Peyer's patch (tissue), 4 donors: Measurements from ENCODE around the gene ZNF621. TPM values are rescaled to one million over a fixed set of nuclear protein-coding genes. Genes with fewer than 3 reads are reported as not detected.

Experiments
- DNase-seq, 3 donors: peaks; one replicate each; pipeline ENCODE4 v3.0.0-alpha.2; 2017 to 2019
- H3K27ac ChIP-seq, 4 donors: fragments of 200-600 bp; sonication (generic); one replicate each; pipeline ENCODE4 v1.5.1; 2016 to 2019
- H3K27me3 ChIP-seq, 2 donors: fragments of 200-600 bp; sonication (generic); one replicate each; pipeline ENCODE4 v1.5.1; 2019
- H3K36me3 ChIP-seq, 3 donors: fragments of 200-600 bp; sonication (generic); one replicate each; pipeline ENCODE4 v1.5.1; 2016 to 2019
- H3K4me1 ChIP-seq, 4 donors: fragments of 200-600 bp; sonication (generic); one replicate each; pipeline ENCODE4 v1.5.1; 2016 to 2019
- H3K4me3 ChIP-seq, 4 donors: fragments of 200-600 bp; sonication (generic); 1 replicate in 3 of 4; 2 replicates in 1 of 4; pipeline ENCODE4 v1.5.1; 2016 to 2019; ENCODE audit warnings: mild to moderate bottlenecking in 1 of 4
- H3K9me3 ChIP-seq, 4 donors: fragments of 200-600 bp; sonication (generic); one replicate each; pipeline ENCODE4 v1.5.1; 2016 to 2019; ENCODE audit warnings: mild to moderate bottlenecking in 1 of 4
- POLR2A ChIP-seq, 2 donors: fragments of 450-650 bp; IDR thresholded peaks; one replicate each; pipeline ENCODE4 v1.5.1; 2017; ENCODE audit warnings: antibody characterized with exemption in 2 of 2, mild to moderate bottlenecking in 2 of 2, moderate library complexity in 2 of 2
- total RNA-seq, 4 donors: library from RNA; depleted of rRNA; stranded (reverse); fragments of >200 nt; gene quantifications; one replicate each; pipeline ENCODE4 v1.1.0, GENCODE V29; 2016
- TF ChIP-seq, protein P1 (sequence below), 6 experiments: fragments of 450-650 bp in 4 of 6; fragments of 200-600 bp in 2 of 6; sonication (generic) in 1 of 6; IDR thresholded peaks; one replicate each; pipeline ENCODE4 v1.5.1; 2017 to 2019; ENCODE audit warnings: antibody characterized with exemption in 6 of 6, mild to moderate bottlenecking in 3 of 6, moderate library complexity in 1 of 6

The ZNF621 gene
- total RNA-seq, 4 donors from 2014 or later: 13.3 to 50.3 (median 30.3) TPM

DNA sequence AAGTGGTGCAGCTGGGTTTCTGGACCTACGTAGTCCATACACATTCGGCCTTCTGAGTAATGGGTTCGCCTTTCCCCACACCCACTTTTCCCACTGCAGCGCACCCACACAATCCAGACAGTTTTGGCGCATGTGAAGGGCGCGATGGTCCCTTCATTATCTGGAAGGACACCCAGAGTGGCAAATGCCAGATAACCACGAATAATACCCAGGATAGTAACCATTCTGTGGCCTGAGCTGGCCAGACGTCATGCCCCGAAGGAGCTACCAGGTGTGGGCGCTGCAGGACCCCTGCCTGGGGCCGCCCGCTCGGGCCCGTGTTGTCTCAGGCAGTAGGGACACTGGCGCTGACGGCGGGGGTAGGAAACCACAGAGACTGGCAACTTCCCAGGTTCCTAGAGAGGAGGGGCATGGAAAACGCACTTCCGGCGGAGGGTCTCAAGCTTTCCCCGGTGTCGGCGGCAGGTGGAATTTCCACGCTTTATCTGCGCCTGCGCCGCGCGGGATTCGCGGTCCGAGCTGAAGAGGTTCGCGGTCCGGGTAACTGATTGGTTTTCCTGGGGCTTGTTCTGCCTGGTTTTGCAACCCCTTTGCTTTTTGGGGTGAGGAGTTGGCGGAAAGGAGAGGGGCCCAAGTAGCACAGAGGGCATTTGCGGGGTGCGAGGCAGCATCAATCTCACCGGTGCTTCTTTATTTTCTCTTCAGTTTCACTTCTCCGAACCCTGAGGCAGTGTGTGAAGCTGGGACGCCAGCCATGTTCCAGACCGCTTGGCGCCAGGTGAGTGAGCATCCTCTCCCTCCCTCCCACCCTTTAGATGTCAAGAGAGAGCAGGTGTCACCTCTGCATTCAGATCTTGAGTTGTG, 18.9 kb upstream of the ZNF621 start, which contains the start of gene ZNF620:
TSS of gene ZNF620 (plus strand) at position 441 of the 864 bp plus-strand sequence. CDS start at position 755, 314 bp downstream.
- Histone ChIP-seq H3K27ac (peak within 1 kb of the TSS; percentile 30 to 72 (median 62)), H3K27me3 (no peaks in the 10 kb centered on the region), H3K36me3 (peaks cover 0 to 3% (median 0%) of the 10 kb centered on the region in 3 donors), H3K4me3 (peak within 1 kb of the TSS; percentile 53 to 72 (median 59)), H3K4me1 (peaks cover 0 to 15% (median 0%) of the 10 kb centered on the region in 4 donors), H3K9me3 (no peaks in the 10 kb centered on the region)
- DNase-seq: peak; percentile 58 to 85 (median 82)
- TF ChIP-seq POLR2A (IDR thresholded peaks at IDR 0.05): peak; percentile 31 to 35
- TF ChIP-seq, protein P1, sequence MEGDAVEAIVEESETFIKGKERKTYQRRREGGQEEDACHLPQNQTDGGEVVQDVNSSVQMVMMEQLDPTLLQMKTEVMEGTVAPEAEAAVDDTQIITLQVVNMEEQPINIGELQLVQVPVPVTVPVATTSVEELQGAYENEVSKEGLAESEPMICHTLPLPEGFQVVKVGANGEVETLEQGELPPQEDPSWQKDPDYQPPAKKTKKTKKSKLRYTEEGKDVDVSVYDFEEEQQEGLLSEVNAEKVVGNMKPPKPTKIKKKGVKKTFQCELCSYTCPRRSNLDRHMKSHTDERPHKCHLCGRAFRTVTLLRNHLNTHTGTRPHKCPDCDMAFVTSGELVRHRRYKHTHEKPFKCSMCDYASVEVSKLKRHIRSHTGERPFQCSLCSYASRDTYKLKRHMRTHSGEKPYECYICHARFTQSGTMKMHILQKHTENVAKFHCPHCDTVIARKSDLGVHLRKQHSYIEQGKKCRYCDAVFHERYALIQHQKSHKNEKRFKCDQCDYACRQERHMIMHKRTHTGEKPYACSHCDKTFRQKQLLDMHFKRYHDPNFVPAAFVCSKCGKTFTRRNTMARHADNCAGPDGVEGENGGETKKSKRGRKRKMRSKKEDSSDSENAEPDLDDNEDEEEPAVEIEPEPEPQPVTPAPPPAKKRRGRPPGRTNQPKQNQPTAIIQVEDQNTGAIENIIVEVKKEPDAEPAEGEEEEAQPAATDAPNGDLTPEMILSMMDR (IDR thresholded peaks at IDR 0.05): peak in 3 of 6 experiments; percentile 19 to 29 (median 28)

DNA sequence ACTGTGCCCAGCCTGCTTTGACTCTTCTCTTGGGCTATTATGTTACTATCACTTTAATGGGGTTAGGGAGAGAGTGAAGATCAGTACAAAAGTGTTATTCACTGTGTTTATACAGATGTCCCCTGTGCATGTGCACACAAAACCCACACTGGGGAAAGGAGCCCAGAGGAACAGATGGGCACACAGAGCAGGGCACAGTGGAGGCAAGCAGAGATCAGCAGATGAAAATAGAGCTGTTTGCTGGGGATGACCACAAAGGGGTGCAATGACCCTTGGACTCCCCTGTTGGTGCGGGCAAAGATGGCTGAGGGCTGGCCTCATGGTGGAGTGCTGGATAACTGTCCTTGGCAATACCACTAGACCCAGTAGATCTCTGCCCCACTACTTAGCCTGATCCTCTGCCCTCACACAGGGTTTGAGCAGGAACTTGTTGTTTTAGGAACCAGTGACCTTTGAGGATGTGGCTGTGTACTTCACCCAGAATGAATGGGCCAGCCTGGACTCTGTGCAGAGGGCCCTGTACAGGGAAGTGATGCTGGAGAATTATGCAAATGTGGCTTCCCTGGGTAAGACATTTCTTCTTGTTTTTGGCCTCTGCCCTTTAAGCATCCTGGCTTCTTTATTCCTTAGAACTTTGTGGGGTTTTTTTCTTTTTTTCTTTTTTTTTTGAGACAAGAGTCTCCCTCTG, 13.6 kb upstream of the ZNF621 start:
- DNase-seq: no peak
- H3K4me3 ChIP-seq: no peak overlapping the region
- no peaks in the 10 kb centered on the region for H3K9me3 ChIP-seq
- H3K27ac ChIP-seq: no peak overlapping the region
- H3K36me3 ChIP-seq: peaks cover 0 to 13% (median 0%) of the 10 kb centered on the region in 3 donors
- peaks cover 0 to 5% (median 0%) of the 10 kb centered on the region in 4 donors for H3K4me1 ChIP-seq
- TF ChIP-seq, protein P1 (IDR thresholded peaks at IDR 0.05): no peak
- TF ChIP-seq POLR2A (IDR thresholded peaks at IDR 0.05): no peak
- H3K27me3 ChIP-seq: no peaks in the 10 kb centered on the region

DNA sequence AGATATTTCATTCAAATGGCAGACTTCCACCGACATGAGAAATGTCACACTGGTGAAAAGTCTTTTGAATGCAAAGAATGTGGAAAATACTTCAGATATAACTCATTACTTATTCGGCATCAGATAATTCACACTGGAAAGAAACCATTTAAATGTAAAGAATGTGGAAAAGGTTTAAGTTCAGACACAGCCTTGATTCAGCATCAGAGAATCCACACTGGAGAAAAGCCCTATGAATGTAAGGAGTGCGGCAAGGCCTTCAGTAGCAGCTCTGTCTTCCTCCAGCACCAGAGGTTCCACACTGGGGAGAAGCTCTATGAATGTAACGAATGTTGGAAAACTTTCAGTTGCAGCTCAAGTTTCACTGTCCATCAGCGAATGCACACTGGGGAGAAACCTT, 8.6 kb upstream of the ZNF621 start:
- H3K9me3 ChIP-seq: no peaks in the 10 kb centered on the region
- no peaks in the 10 kb centered on the region for H3K4me1 ChIP-seq
- H3K4me3 ChIP-seq: no peak overlapping the region
- H3K27ac ChIP-seq: no peak overlapping the region
- DNase-seq: no peak
- TF ChIP-seq POLR2A (IDR thresholded peaks at IDR 0.05): no peak
- H3K36me3 ChIP-seq: peaks cover 0 to 15% (median 0%) of the 10 kb centered on the region in 3 donors
- H3K27me3 ChIP-seq: no peaks in the 10 kb centered on the region

DNA sequence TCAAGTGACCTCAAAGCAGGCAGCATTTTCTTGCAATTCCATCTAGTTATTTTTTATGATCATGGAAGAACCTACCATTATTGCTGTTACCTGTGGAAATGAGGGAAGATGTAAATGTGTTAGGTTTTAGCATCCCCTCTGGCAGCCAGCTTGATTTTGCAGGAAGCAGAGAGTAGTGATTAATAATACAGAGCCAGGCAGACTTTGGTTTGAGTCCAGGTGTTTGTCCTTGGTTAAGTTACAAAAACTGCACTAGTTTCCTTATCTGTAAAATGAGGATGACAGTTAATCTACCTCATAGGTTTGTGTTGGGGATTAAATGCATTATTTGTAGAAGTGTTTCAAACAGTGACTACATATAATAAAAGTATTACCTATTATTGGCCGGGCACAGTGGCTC, 6.7 kb upstream of the ZNF621 start:
- H3K36me3 ChIP-seq: peaks cover 0 to 15% (median 0%) of the 10 kb centered on the region in 3 donors
- H3K27me3 ChIP-seq: no peaks in the 10 kb centered on the region
- H3K27ac ChIP-seq: no peak overlapping the region
- no peak for DNase-seq
- no peaks in the 10 kb centered on the region for H3K4me1 ChIP-seq
- no peak overlapping the region for H3K4me3 ChIP-seq
- no peaks in the 10 kb centered on the region for H3K9me3 ChIP-seq
- TF ChIP-seq, protein P1 (IDR thresholded peaks at IDR 0.05): no peak
- no peak for TF ChIP-seq POLR2A (IDR thresholded peaks at IDR 0.05)

DNA sequence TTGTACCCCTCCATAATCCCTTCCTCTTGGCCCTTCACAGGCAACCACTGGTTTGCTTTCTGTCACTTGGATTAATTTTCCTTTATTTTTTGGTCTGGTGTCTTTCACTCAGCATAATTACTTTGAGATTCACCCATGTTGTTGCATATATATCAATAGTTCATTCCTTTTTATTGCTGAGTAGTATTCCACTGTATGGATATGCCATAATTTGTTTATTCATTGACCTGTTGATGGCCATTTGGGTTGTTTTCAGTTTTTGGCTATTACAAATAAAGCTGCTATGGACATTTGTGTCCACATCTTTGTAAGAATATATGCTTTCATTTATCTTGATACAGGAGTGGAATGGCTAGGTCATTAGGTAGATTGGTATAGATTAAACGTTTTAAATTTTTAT, 5.9 kb upstream of the ZNF621 start:
- Histone ChIP-seq H3K36me3 (peaks cover 0 to 10% (median 0%) of the 10 kb centered on the region in 3 donors), H3K4me3 (no peak overlapping the region), H3K27me3 (no peaks in the 10 kb centered on the region), H3K9me3 (no peaks in the 10 kb centered on the region), H3K27ac (no peak overlapping the region), H3K4me1 (no peaks in the 10 kb centered on the region)
- TF ChIP-seq, protein P1 (IDR thresholded peaks at IDR 0.05): no peak
- TF ChIP-seq POLR2A (IDR thresholded peaks at IDR 0.05): no peak
- DNase-seq: no peak
